ENCODE measurements around the gene SEC61A2.

The SEC61A2 gene

DNA sequence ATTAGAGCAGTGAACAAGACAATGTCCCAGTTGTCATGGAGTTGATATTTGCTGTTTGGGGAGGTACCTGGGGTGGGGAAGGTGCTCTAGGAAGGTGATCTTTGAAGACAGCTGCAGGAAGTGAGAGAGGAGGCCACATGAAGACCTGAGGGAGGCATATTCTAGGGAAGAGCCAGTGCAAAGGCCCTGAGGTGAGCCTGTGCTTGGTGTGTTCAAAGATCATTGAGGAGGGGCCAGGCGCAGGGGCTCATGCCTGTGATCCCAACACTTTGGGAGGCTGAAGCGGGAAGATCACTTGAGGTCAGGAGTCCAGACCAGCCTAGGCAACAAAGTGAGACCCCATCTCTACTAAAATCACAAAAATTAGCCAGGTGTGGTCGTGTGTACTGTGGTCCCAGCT is 15.1 kb downstream of the SEC61A2 start:
- WGBS (ENCODE audit: extremely low coverage, insufficient coverage, low lambda C conversion rate): no CpG with 5 or more reads among the region's 3 CpGs

DNA sequence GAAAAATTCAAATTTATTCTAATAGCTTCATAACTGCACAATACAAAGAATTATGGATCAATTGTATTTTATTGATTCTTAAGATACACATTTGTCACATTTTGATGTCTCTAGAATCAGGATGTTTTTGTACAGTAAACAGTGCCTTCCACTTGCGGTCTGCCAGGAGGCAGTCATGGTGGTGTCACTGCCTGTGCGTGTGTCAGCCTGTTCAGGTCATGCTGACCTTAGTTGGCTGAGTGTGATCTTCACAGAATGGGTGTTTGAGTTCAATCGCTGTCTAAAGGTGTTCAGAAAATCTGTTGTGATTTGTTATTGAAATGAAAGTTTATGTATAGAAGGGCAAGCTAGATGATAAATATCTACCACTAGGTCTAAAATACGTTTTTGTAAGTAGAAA is 20.7 kb downstream of the SEC61A2 start:
- no peak for DNase-seq
- Histone ChIP-seq H3K4me2 (ENCODE audit: low read length) (no peak overlapping the region), H3K4ac (ENCODE audit: low read depth, low read length) (no peak overlapping the region), H3K36me3 (ENCODE audit: control insufficient read depth, insufficient read depth, low read length) (no peaks in the 10 kb centered on the region), H2BK5ac (ENCODE audit: low read length) (no peak overlapping the region), H3K23ac (ENCODE audit: low read length) (no peak overlapping the region), H3K79me1 (ENCODE audit: low read length) (no peaks in the 10 kb centered on the region), H2AK5ac (ENCODE audit: low read length) (no peak overlapping the region), H2BK15ac (replicated peaks; ENCODE audit: low read depth) (no peak overlapping the region), H3K27ac (ENCODE audit: low read depth, low read length) (no peak overlapping the region), H3K4me1 (ENCODE audit: control insufficient read depth, low read depth, low read length) (no peaks in the 10 kb centered on the region), H4K5ac (ENCODE audit: low read length) (no peak overlapping the region), H2BK120ac (ENCODE audit: low read depth, low read length) (no peak overlapping the region), H3K56ac (ENCODE audit: low read length) (no peak overlapping the region), H3K27me3 (ENCODE audit: insufficient read depth, low read length, poor library complexity) (no peaks in the 10 kb centered on the region), H3K18ac (ENCODE audit: low read length) (no peak overlapping the region), H3K9ac (ENCODE audit: low read length) (no peak overlapping the region), H3K79me2 (ENCODE audit: control insufficient read depth, insufficient read depth, low read length) (no peaks in the 10 kb centered on the region), H3K4me3 (ENCODE audit: low read length) (no peak overlapping the region), H4K8ac (ENCODE audit: low read depth, low read length) (no peak overlapping the region)
- 100% methylated on average over 2 of the region's 4 CpGs for WGBS (ENCODE audit: extremely low coverage, insufficient coverage, low lambda C conversion rate)

More for the DNA sequence above, 15.1 kb downstream of the SEC61A2 start:
- H4K8ac ChIP-seq (ENCODE audit: low read depth, low read length): no peak overlapping the region
- no peaks in the 10 kb centered on the region for H3K79me1 ChIP-seq (ENCODE audit: low read length)
- H3K4me3 ChIP-seq (ENCODE audit: low read length): no peak overlapping the region
- no peak overlapping the region for H3K4ac ChIP-seq (ENCODE audit: low read depth, low read length)
- no peak overlapping the region for H3K18ac ChIP-seq (ENCODE audit: low read length)
- H3K23ac ChIP-seq (ENCODE audit: low read length): no peak overlapping the region
- DNase-seq: no peak
- no peaks in the 10 kb centered on the region for H3K4me1 ChIP-seq (ENCODE audit: control insufficient read depth, low read depth, low read length)
- no peak overlapping the region for H2BK120ac ChIP-seq (ENCODE audit: low read depth, low read length)
- no peak overlapping the region for H4K5ac ChIP-seq (ENCODE audit: low read length)
- no peak overlapping the region for H3K4me2 ChIP-seq (ENCODE audit: low read length)
- H3K9ac ChIP-seq (ENCODE audit: low read length): no peak overlapping the region
- no peak overlapping the region for H2BK15ac ChIP-seq (replicated peaks; ENCODE audit: low read depth)
- no peak overlapping the region for H2AK5ac ChIP-seq (ENCODE audit: low read length)
- no peaks in the 10 kb centered on the region for H3K79me2 ChIP-seq (ENCODE audit: control insufficient read depth, insufficient read depth, low read length)
- H3K56ac ChIP-seq (ENCODE audit: low read length): no peak overlapping the region
- no peak overlapping the region for H2BK5ac ChIP-seq (ENCODE audit: low read length)
- H3K36me3 ChIP-seq (ENCODE audit: control insufficient read depth, insufficient read depth, low read length): peaks cover 1% of the 10 kb centered on the region
- no peak overlapping the region for H3K27ac ChIP-seq (ENCODE audit: low read depth, low read length)
- H3K27me3 ChIP-seq (ENCODE audit: insufficient read depth, low read length, poor library complexity): no peaks in the 10 kb centered on the region

- Histone ChIP-seq H3K56ac (ENCODE audit: low read length) (no peak overlapping the region), H2BK15ac (replicated peaks; ENCODE audit: low read depth) (no peak overlapping the region), H3K9ac (ENCODE audit: low read length) (no peak overlapping the region), H3K27ac (ENCODE audit: low read depth, low read length) (no peak overlapping the region), H3K79me2 (ENCODE audit: control insufficient read depth, insufficient read depth, low read length) (no peaks in the 10 kb centered on the region), H3K79me1 (ENCODE audit: low read length) (no peaks in the 10 kb centered on the region), H3K4me3 (ENCODE audit: low read length) (no peak overlapping the region), H4K8ac (ENCODE audit: low read depth, low read length) (no peak overlapping the region), H2BK120ac (ENCODE audit: low read depth, low read length) (no peak overlapping the region), H3K27me3 (ENCODE audit: insufficient read depth, low read length, poor library complexity) (no peaks in the 10 kb centered on the region), H3K23ac (ENCODE audit: low read length) (no peak overlapping the region), H2AK5ac (ENCODE audit: low read length) (no peak overlapping the region), H3K4me1 (ENCODE audit: control insufficient read depth, low read depth, low read length) (no peaks in the 10 kb centered on the region), H3K18ac (ENCODE audit: low read length) (no peak overlapping the region), H3K36me3 (ENCODE audit: control insufficient read depth, insufficient read depth, low read length) (no peaks in the 10 kb centered on the region), H3K4me2 (ENCODE audit: low read length) (no peak overlapping the region), H3K4ac (ENCODE audit: low read depth, low read length) (no peak overlapping the region), H2BK5ac (ENCODE audit: low read length) (no peak overlapping the region), H4K5ac (ENCODE audit: low read length) (no peak overlapping the region)
- WGBS (ENCODE audit: extremely low coverage, insufficient coverage, low lambda C conversion rate): no CpG with 5 or more reads among the region's 6 CpGs
- no peak for DNase-seq
These were observed 25.0 kb downstream of the SEC61A2 start for GRCh38 chr10:12154516-12154915.

DNA sequence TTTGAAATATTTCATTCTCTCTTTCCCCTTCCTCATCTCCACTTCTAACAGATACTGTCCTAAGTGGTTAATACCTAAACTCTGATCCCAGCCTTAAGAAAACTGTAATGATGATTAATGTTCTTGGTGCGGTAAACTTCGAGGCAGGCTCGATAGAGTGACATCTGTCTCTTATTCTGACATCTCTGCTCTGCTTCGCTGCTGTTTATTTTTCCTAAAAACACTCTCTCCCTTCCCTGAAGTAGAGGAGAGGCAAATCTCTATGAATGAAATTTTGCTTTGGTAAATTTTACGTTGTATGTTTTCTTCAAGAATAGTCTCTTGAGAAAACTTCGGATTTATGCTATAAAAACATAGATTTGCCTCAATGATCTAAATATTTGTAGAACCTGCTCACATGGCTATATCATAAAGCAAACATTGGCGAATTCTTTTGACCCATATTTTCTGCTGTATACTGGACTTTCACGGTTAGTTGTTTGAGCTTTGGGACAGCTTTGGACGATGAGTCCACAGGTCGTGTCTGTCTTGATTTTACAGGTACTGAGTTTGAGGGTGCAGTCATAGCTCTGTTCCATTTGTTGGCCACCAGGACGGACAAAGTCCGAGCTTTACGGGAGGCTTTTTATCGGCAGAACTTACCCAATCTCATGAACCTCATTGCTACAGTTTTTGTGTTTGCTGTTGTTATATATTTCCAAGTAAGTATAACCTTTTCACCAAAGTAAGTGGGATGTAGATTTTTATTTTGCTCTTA is 27.1 kb downstream of the SEC61A2 start:
- no peak overlapping the region for H3K27ac ChIP-seq (ENCODE audit: low read depth, low read length)
- no peak overlapping the region for H3K4me2 ChIP-seq (ENCODE audit: low read length)
- no CpG with 5 or more reads among the region's 14 CpGs for WGBS (ENCODE audit: extremely low coverage, insufficient coverage, low lambda C conversion rate)
- H3K4me3 ChIP-seq (ENCODE audit: low read length): no peak overlapping the region
- H3K18ac ChIP-seq (ENCODE audit: low read length): no peak overlapping the region
- H3K23ac ChIP-seq (ENCODE audit: low read length): no peak overlapping the region
- no peak for DNase-seq
- no peak overlapping the region for H2BK120ac ChIP-seq (ENCODE audit: low read depth, low read length)
- H3K36me3 ChIP-seq (ENCODE audit: control insufficient read depth, insufficient read depth, low read length): no peaks in the 10 kb centered on the region
- H4K5ac ChIP-seq (ENCODE audit: low read length): no peak overlapping the region
- H2BK15ac ChIP-seq (replicated peaks; ENCODE audit: low read depth): no peak overlapping the region
- H3K4ac ChIP-seq (ENCODE audit: low read depth, low read length): no peak overlapping the region
- no peak overlapping the region for H3K56ac ChIP-seq (ENCODE audit: low read length)
- no peaks in the 10 kb centered on the region for H3K4me1 ChIP-seq (ENCODE audit: control insufficient read depth, low read depth, low read length)
- no peak overlapping the region for H2AK5ac ChIP-seq (ENCODE audit: low read length)
- no peaks in the 10 kb centered on the region for H3K79me1 ChIP-seq (ENCODE audit: low read length)
- H2BK5ac ChIP-seq (ENCODE audit: low read length): no peak overlapping the region
- H3K79me2 ChIP-seq (ENCODE audit: control insufficient read depth, insufficient read depth, low read length): no peaks in the 10 kb centered on the region
- no peaks in the 10 kb centered on the region for H3K27me3 ChIP-seq (ENCODE audit: insufficient read depth, low read length, poor library complexity)
- H3K9ac ChIP-seq (ENCODE audit: low read length): no peak overlapping the region
- H4K8ac ChIP-seq (ENCODE audit: low read depth, low read length): no peak overlapping the region

DNA sequence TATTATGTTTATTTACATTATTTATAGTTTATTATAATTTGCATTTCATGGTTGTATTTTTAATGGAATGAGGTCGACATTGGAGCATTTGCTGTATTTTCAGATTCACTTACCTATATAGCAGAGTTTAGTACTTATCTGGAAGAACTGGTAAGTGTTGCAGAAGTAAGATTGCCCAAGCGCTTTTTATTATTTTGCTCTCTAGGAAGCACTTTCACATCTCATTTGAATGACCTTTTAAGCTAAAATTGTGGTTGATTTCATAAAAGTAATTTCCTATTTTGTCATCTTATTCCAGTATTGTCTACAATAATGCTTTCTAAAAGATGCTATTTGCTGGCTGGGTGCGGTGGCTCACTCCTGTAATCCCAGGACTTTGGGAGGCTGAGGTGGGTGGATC is 28.6 kb downstream of the SEC61A2 start:
- Histone ChIP-seq H3K36me3 (ENCODE audit: control insufficient read depth, insufficient read depth, low read length) (no peaks in the 10 kb centered on the region), H4K8ac (ENCODE audit: low read depth, low read length) (no peak overlapping the region), H2BK120ac (ENCODE audit: low read depth, low read length) (no peak overlapping the region), H3K27ac (ENCODE audit: low read depth, low read length) (no peak overlapping the region), H3K27me3 (ENCODE audit: insufficient read depth, low read length, poor library complexity) (no peaks in the 10 kb centered on the region), H3K4me2 (ENCODE audit: low read length) (no peak overlapping the region), H3K79me2 (ENCODE audit: control insufficient read depth, insufficient read depth, low read length) (no peaks in the 10 kb centered on the region), H3K79me1 (ENCODE audit: low read length) (no peaks in the 10 kb centered on the region), H3K4me3 (ENCODE audit: low read length) (no peak overlapping the region), H3K56ac (ENCODE audit: low read length) (no peak overlapping the region), H3K18ac (ENCODE audit: low read length) (no peak overlapping the region), H2AK5ac (ENCODE audit: low read length) (no peak overlapping the region), H4K5ac (ENCODE audit: low read length) (no peak overlapping the region), H3K9ac (ENCODE audit: low read length) (no peak overlapping the region), H3K23ac (ENCODE audit: low read length) (no peak overlapping the region), H2BK15ac (replicated peaks; ENCODE audit: low read depth) (no peak overlapping the region), H3K4ac (ENCODE audit: low read depth, low read length) (no peak overlapping the region), H3K4me1 (ENCODE audit: control insufficient read depth, low read depth, low read length) (no peaks in the 10 kb centered on the region), H2BK5ac (ENCODE audit: low read length) (no peak overlapping the region)
- WGBS (ENCODE audit: extremely low coverage, insufficient coverage, low lambda C conversion rate): no CpG with 5 or more reads among the region's 3 CpGs
- no peak for DNase-seq

- Histone ChIP-seq H3K56ac (ENCODE audit: low read length) (no peak overlapping the region), H3K23ac (ENCODE audit: low read length) (no peak overlapping the region), H3K79me1 (ENCODE audit: low read length) (no peaks in the 10 kb centered on the region), H3K4me3 (ENCODE audit: low read length) (no peak overlapping the region), H3K27me3 (ENCODE audit: insufficient read depth, low read length, poor library complexity) (no peaks in the 10 kb centered on the region), H2AK5ac (ENCODE audit: low read length) (no peak overlapping the region), H2BK15ac (replicated peaks; ENCODE audit: low read depth) (no peak overlapping the region), H3K4me1 (ENCODE audit: control insufficient read depth, low read depth, low read length) (no peaks in the 10 kb centered on the region), H4K8ac (ENCODE audit: low read depth, low read length) (no peak overlapping the region), H3K4me2 (ENCODE audit: low read length) (no peak overlapping the region), H2BK120ac (ENCODE audit: low read depth, low read length) (no peak overlapping the region), H3K4ac (ENCODE audit: low read depth, low read length) (no peak overlapping the region), H3K9ac (ENCODE audit: low read length) (no peak overlapping the region), H4K5ac (ENCODE audit: low read length) (no peak overlapping the region), H2BK5ac (ENCODE audit: low read length) (no peak overlapping the region), H3K27ac (ENCODE audit: low read depth, low read length) (no peak overlapping the region), H3K36me3 (ENCODE audit: control insufficient read depth, insufficient read depth, low read length) (no peaks in the 10 kb centered on the region), H3K18ac (ENCODE audit: low read length) (no peak overlapping the region), H3K79me2 (ENCODE audit: control insufficient read depth, insufficient read depth, low read length) (no peaks in the 10 kb centered on the region)
- WGBS (ENCODE audit: extremely low coverage, insufficient coverage, low lambda C conversion rate): no CpG with 5 or more reads among the region's 5 CpGs
- DNase-seq: no peak
These were observed 31.2 kb downstream of the SEC61A2 start for GRCh38 chr10:12160664-12161063.
